ENCODE data around the gene ADCY4. TPM values are rescaled to one million over a fixed set of nuclear protein-coding genes. Genes with fewer than 3 reads are reported as not detected.

The ADCY4 gene
- total and polyA plus RNA-seq, 2 donors (not counting 1 experiment from before 2014, with no cell fraction given) = 2.3 to 7.8 TPM

DNA sequence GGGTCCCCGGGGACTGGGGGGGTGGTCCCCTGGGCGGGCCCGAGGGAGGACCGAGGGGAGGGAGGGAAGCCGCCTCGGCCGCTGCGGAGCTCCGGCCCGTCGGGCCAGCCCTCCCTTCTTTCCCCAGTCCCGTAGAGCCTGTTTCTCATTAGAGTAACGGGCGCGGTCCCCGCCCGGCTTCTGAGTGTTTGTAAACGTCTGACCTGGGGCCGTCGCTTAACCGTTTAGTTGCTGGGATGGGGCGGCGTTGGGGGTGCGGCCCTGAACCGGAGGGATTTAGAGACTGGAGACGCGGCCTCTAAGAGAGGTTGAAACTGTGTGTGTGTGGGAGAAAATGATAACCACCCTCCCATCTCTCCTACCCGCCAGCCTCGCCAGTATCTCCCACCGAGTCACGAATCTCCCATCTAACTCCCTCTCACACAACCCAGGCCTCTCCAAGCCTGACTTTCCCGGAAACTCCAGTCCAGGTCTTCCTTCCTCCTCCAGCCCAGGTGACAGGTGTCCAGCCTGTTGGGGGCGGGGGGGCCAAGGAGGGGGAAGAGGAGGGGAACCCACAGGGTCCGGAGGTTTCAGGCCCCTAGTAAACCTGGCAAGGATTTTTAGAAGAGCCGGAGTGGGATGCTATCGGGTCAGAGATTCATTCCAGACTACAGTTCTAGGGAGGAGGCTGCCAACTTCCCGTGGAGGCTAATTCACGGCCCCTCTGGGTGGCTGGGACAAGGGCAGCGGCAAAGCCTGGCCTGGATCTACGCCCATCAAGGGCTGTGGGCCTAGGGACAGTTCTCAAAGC is 32.0 kb upstream of the ADCY4 start:
- Histone ChIP-seq H3K27ac (ENCODE audit: low read length in 2 of 2) (peak overlapping the region; percentile 59 to 70), H3K9ac (ENCODE audit: low read length) (peak overlapping the region; percentile 71)
- peak overlapping the region; percentile 92 for H3K27ac Mint-ChIP-seq

More for the DNA sequence above, 32.0 kb upstream of the ADCY4 start:
- no peaks in the 10 kb centered on the region for H3K9me3 ChIP-seq (ENCODE audit: control extremely low read depth in 1 of 3, control insufficient read depth in 2 of 3, insufficient read depth in 1 of 3, low read length in 2 of 3)
- TF ChIP-seq, protein P1, sequence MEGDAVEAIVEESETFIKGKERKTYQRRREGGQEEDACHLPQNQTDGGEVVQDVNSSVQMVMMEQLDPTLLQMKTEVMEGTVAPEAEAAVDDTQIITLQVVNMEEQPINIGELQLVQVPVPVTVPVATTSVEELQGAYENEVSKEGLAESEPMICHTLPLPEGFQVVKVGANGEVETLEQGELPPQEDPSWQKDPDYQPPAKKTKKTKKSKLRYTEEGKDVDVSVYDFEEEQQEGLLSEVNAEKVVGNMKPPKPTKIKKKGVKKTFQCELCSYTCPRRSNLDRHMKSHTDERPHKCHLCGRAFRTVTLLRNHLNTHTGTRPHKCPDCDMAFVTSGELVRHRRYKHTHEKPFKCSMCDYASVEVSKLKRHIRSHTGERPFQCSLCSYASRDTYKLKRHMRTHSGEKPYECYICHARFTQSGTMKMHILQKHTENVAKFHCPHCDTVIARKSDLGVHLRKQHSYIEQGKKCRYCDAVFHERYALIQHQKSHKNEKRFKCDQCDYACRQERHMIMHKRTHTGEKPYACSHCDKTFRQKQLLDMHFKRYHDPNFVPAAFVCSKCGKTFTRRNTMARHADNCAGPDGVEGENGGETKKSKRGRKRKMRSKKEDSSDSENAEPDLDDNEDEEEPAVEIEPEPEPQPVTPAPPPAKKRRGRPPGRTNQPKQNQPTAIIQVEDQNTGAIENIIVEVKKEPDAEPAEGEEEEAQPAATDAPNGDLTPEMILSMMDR (IDR thresholded peaks at IDR 0.05) = no peak
- peak; percentile 23 for TF ChIP-seq EZH2 (IDR thresholded peaks at IDR 0.05; ENCODE audit: borderline replicate concordance, insufficient read depth, low read depth, low read length, poor library complexity, severe bottlenecking)
- Mint-ChIP-seq H3K27me3 (peaks cover 10% of the 10 kb centered on the region), H3K4me1 (peaks cover 32% of the 10 kb centered on the region), H3K9me3 (ENCODE audit: insufficient read depth) (no peaks in the 10 kb centered on the region), H3K4me3 (peak overlapping the region; percentile 92)
- intact Hi-C loops (cut with micrococcal nuclease) = loop anchor here (1.0 to 10.0 kb wide), 6 partner anchors 26 to 338 kb away; partner anchors contain the start of genes EMC9 and TINF2
- WGBS (ENCODE audit: insufficient coverage) = 8% methylated on average over 24 of the region's 40 CpGs
- H3K4me2 ChIP-seq (replicated peaks; ENCODE audit: low read depth, low read length, poor library complexity, severe bottlenecking) = peak overlapping the region; percentile 86
- peak overlapping the region; percentile 71 for H2AFZ ChIP-seq (ENCODE audit: insufficient read depth, low read depth, low read length, poor library complexity, severe bottlenecking)
- H3K4me3 ChIP-seq (ENCODE audit: control extremely low read depth in 1 of 5, extremely low read depth in 1 of 5, insufficient read depth in 1 of 5, low read depth in 2 of 5, low read length in 4 of 5) = peak overlapping the region in 4 of 5 experiments; percentile 52 to 64 (median 60)
- ChIA-PET POLR2A (interaction anchor here (0.7 to 2.2 kb wide), 11 partner anchors 18 to 812 kb away, joined by 3 to 78 read pairs (median 5); partner anchors contain the start of genes AP1G2, CBLN3, KHNYN and NYNRIN), CTCF (interaction anchor here (0.7 to 2.3 kb wide), 17 partner anchors 10 to 124 kb away, joined by 3 to 148 read pairs (median 6); partner anchors contain the start of genes ADCY4, CBLN3, KHNYN and LTB4R)
- DNase-seq (peak; percentile 94), ATAC-seq (ENCODE audit: low read depth) (peak; percentile 85)
- peaks cover 30 to 39% of the 10 kb centered on the region in 2 donors for H3K4me1 ChIP-seq (ENCODE audit: control insufficient read depth in 2 of 2, insufficient read depth in 2 of 2, low read length in 2 of 2)
- no peaks in the 10 kb centered on the region for H4K20me1 ChIP-seq (ENCODE audit: control insufficient read depth, insufficient read depth, low read length, poor library complexity, severe bottlenecking)
- H3K79me2 ChIP-seq (ENCODE audit: control insufficient read depth, insufficient read depth, low read length) = no peaks in the 10 kb centered on the region
- no peaks in the 10 kb centered on the region for H3K36me3 ChIP-seq (replicated peaks in 1 of 2; ENCODE audit: control extremely low read depth in 1 of 2, control insufficient read depth in 1 of 2, extremely low read depth in 1 of 2, insufficient read depth in 2 of 2, low read length in 1 of 2)
- peaks cover 0 to 32% (median 6%) of the 10 kb centered on the region in 4 experiments for H3K27me3 ChIP-seq (replicated peaks in 1 of 4; ENCODE audit: control extremely low read depth in 1 of 4, control insufficient read depth in 3 of 4, insufficient read depth in 4 of 4, low read length in 3 of 4)

All from B cell (primary cell).